Adrenal gland (tissue), 5 donors: ENCODE results near the gene PRR27.

ENCODE experiments used
- CTCF ChIP-seq, 6 experiments: fragments of 450-650 bp in 4 of 6; fragments of 200-600 bp in 2 of 6; sonication (generic) in 1 of 6; IDR thresholded peaks; 1 replicate in 5 of 6; 2 replicates in 1 of 6; pipeline versions ENCODE4 v1.5.1 to v1.8.0; 2016 to 2021; ENCODE audit warnings: antibody characterized with exemption in 6 of 6, mild to moderate bottlenecking in 2 of 6, moderate library complexity in 1 of 6
- POLR2A ChIP-seq, 2 donors: fragments of 450-650 bp; IDR thresholded peaks; one replicate each; pipeline ENCODE4 v1.6.1; 2017; ENCODE audit warnings: antibody characterized with exemption in 2 of 2, mild to moderate bottlenecking in 2 of 2, moderate library complexity in 1 of 2
- donor health status: DM: no; HTN: no; CAD: no.

GRCh38 chr4:70195425-70195824 is 41.4 kb downstream of the PRR27 start, which contains the start of gene ODAM:
- TF ChIP-seq POLR2A (IDR thresholded peaks at IDR 0.05) (no peak), CTCF (IDR thresholded peaks at IDR 0.05) (no peak)
